ENCODE data around the gene TDRKH.

- no peak for TF ChIP-seq CTCF (IDR thresholded peaks at IDR 0.05)
- no peak for TF ChIP-seq POLR2A (IDR thresholded peaks at IDR 0.05)
Measured at GRCh38 chr1:151741516-151741915, 48.8 kb downstream of the TDRKH start.

All from body of pancreas (tissue), 4 donors.